ENCODE measurements around the gene FOXP2.

DNA sequence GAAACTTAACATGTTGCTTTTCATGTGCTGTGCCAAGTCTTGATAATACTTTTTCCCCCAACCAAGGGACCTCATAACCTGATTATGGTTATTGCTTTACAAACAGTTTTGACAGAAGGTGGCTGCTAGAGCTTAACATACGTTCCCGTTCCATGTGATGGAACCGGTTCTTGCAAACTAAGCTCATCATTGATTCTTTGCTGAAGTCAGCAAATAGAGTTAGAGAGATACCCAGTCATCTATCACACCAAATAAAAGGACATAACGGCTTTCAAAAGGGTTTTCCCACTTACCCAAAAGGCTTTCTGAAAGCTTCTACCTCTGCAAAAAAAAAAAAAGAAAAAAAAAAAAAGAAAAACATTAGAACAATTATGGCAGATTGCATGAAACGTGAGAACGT, 277.0 kb downstream of the FOXP2 start:
- TF ChIP-seq POLR2A (IDR thresholded peaks at IDR 0.05), result no peak
- no peak for TF ChIP-seq CTCF (IDR thresholded peaks at IDR 0.05)
